Forelimb muscle (tissue), 1 donor: ENCODE data around the gene JAML. TPM values are rescaled to one million over a fixed set of nuclear protein-coding genes. Genes with fewer than 3 reads are reported as not detected.

Experiments used
- DNase-seq: peaks from one replicate; pipeline ENCODE4 v3.0.0-alpha.2; 2013; ENCODE audit warnings: low read depth
- polyA plus RNA-seq: library from polyadenylated mRNA; unstranded; fragments of 120-200 nt; gene quantifications from one replicate; pipeline ENCODE4 v1.2.1, GENCODE V29; 2013; ENCODE audit not compliant: insufficient read length

The JAML gene
- polyA plus RNA-seq, 1 donor, result 1.7 TPM

DNA sequence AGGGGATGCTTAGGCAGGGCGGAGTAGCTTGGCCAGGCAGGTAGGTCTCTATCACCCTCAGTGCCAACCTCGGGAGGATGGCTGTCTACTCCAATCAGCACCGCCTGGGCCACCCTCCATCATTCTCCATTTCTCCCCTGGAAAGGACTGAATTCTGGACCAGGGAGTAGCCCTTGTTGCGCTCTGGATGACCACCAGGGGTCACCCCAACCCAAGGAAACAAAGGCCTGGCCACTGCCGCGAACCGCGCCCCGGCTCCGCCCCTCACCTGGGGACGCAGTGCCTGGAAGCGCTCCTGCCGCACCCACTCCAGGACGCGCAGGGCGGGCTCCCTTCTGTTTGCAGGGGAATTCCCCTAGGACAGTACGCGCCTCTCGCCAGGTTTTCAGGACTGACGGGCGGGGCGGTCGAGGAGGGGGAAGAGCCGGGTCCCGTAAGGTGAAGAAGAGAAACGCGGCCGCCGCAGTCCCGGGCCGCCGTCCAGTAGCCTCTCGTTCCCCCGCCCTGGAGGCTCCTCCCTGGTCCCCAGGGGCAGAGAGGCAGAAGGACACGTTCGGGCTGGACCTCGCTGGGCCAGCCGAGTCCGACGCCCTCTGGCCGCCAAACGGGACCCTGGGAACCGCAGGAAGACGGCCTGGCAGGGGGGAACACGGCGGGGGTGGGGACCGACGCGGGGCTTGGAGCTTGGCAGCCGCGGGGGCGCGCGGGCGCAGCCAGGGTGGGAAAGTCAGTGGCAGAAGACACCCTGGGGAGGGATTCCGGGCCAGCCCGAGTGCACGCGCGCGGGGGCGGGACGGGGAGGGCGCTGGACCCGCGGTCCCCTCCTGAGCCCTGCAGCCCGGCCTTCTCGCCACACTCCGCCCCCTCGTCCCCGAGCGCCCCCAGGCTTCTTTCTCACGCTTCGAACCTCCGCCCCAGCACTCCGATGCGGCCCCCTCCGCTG is 79.3 kb downstream of the JAML start:
- peak; percentile 36 for DNase-seq

DNA sequence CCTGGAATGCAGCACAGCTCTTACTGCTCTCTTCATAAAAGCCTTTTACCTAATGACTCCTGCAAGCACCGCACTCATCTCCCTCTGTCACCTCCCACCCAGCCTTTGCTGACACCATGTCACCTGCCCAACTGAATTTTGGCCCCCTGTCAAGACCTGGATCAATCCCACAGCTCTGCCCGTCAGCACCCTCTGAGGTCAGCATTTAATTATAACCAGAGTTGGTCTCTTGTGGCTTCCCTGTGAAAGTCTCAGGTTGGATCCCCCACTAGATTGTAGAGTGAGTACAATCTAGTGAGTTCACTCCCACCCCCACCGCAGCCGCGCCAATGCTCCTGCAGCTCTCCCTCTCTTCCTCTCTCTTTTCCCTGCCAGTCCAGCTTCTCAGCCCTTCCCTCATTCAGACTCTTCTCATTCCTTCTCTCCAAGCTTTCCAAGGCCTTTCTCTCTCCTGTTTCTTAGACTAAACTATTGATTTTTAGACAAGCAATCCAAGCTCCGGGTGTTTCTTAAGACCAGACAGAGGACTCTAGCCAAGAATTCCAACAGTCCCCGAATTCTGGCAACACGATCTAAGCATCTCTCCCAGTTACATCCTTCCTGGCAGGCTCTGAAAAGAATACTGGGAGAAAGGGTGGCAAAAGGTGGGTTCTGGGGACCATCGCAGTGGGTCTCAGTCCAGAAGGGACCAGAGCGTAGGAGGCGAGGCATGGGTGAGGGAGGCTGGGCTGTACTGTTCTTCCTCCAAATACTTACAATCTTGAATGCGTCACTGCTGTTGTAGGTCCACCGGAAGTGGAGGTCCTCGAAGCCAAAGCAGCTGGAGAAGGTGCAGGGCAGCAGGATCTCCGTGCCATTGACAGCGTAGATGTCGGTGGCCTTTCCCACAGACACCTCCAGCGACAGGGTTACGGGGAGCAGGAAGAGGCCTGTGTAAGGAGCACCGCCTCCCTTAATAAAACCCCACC is 80.2 kb downstream of the JAML start:
- no peak for DNase-seq

Other genes starting within 250 kb of the JAML start
- 3.8 TPM for gene IL10RA, start 238.6 kb downstream of the JAML start, polyA plus RNA-seq
- 0.10 TPM for gene TMPRSS4, start 147.9 kb downstream of the JAML start, polyA plus RNA-seq
- gene SMIM35, start 138.0 kb downstream of the JAML start, polyA plus RNA-seq, result 0.32 TPM
- 4.7 TPM for gene SCN4B, start 72.2 kb downstream of the JAML start, polyA plus RNA-seq
- gene SCN2B, start 48.4 kb downstream of the JAML start, polyA plus RNA-seq, result 4.4 TPM
- 0.58 TPM for gene MPZL3, start 27.4 kb upstream of the JAML start, polyA plus RNA-seq
- gene MPZL2, start 39.3 kb upstream of the JAML start, polyA plus RNA-seq, result 0.51 TPM
- gene CD3E, start 79.7 kb upstream of the JAML start, polyA plus RNA-seq, result 0.54 TPM
- gene CD3D, start 117.7 kb upstream of the JAML start, polyA plus RNA-seq, result not detected
- gene CD3G, start 119.3 kb upstream of the JAML start, polyA plus RNA-seq, result 0.13 TPM
- gene UBE4A, start 134.6 kb upstream of the JAML start, polyA plus RNA-seq, result 21.2 TPM
- 416 TPM for gene ATP5MG, start 176.6 kb upstream of the JAML start, polyA plus RNA-seq
- gene KMT2A, start 211.5 kb upstream of the JAML start, polyA plus RNA-seq, result 28.7 TPM